ENCODE results near the gene EYA2.

DNA sequence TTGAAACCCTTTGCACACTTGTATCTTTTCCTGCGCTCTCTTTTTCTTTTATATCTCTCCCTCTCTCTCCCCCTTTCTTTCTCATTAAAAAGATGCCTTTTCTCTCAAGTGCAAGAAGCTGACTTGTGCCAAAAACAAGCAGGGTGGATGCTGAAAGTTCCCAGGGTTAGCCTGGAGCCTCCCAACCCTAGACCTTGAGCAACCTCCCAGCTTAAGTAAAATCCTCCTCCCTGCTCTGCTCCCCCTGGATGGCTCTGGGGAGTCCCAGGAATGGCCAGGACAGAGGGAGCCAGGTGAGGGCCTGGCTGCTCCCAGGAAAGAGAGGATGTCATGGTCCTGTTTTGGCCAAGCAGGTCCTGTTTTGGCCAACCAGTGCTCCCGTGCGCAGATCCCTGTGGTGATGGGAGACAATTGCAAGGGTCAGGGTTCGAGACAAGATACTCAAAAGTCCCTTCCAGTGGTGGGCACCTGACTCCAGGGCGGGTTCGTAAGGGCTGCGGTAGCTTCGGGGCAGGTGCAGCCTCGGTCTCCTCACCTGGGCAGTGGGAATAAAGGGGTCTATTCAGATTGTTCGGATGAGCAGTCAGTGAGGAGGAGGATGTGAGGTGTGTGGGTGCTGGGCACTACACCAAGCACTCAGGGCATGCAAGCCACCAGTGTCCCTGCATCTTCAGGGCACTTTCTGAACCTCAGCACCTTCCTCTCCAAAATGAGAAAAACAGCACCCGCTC lies 49.4 kb downstream of the EYA2 start:
- TF ChIP-seq, protein P1, sequence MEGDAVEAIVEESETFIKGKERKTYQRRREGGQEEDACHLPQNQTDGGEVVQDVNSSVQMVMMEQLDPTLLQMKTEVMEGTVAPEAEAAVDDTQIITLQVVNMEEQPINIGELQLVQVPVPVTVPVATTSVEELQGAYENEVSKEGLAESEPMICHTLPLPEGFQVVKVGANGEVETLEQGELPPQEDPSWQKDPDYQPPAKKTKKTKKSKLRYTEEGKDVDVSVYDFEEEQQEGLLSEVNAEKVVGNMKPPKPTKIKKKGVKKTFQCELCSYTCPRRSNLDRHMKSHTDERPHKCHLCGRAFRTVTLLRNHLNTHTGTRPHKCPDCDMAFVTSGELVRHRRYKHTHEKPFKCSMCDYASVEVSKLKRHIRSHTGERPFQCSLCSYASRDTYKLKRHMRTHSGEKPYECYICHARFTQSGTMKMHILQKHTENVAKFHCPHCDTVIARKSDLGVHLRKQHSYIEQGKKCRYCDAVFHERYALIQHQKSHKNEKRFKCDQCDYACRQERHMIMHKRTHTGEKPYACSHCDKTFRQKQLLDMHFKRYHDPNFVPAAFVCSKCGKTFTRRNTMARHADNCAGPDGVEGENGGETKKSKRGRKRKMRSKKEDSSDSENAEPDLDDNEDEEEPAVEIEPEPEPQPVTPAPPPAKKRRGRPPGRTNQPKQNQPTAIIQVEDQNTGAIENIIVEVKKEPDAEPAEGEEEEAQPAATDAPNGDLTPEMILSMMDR (IDR thresholded peaks at IDR 0.05 in 4 of 5, conservative IDR thresholded peaks at IDR 0.05 in 1 of 5) = no peak
- no peak for TF ChIP-seq POLR2A (IDR thresholded peaks at IDR 0.05)
